HepG2 (cell line): ENCODE measurements around the gene TJP3. TPM values are rescaled to one million over a fixed set of nuclear protein-coding genes. Genes with fewer than 3 reads are reported as not detected.

Experiments
- ARID5B ChIP-seq: IDR thresholded peaks from 2 replicates; pipeline ENCODE4 v1.4.0; 2020; ENCODE audit warnings: mild to moderate bottlenecking, missing genetic modification reagents
- HMGA1 ChIP-seq: sonication (generic); formaldehyde crosslinking; conservative IDR thresholded peaks from 2 replicates; pipeline ENCODE4 v1.4.0; 2020; ENCODE audit warnings: missing genetic modification reagents
- HMGXB3 ChIP-seq: sonication (generic); formaldehyde crosslinking; IDR thresholded peaks from 2 replicates; pipeline ENCODE4 v1.4.0; 2020; ENCODE audit warnings: missing genetic modification reagents, borderline replicate concordance
- IKZF1 ChIP-seq: fragments of 450-650 bp; IDR thresholded peaks from 2 replicates; pipeline ENCODE4 v1.7.1; 2016
- MAX ChIP-seq: IDR thresholded peaks from 2 replicates; pipeline ENCODE4 v1.6.1; 2012; ENCODE audit warnings: inconsistent platforms
- NRL ChIP-seq: sonication (generic); formaldehyde crosslinking; IDR thresholded peaks from 2 replicates; pipeline ENCODE4 v1.5.0; 2020; ENCODE audit warnings: missing genetic modification reagents, mild to moderate bottlenecking, moderate library complexity, borderline replicate concordance
- PBX2 ChIP-seq: IDR thresholded peaks from 2 replicates; pipeline ENCODE4 v1.6.1; 2016; ENCODE audit warnings: control low read depth
- PRDM15 ChIP-seq: sonication (generic); formaldehyde crosslinking; IDR thresholded peaks from 2 replicates; pipeline ENCODE4 v1.4.0; 2020; ENCODE audit warnings: missing genetic modification reagents
- ZC3H4 ChIP-seq: sonication (generic); formaldehyde crosslinking; IDR thresholded peaks from 2 replicates; pipeline ENCODE4 v1.4.0; 2020; ENCODE audit warnings: missing genetic modification reagents, borderline replicate concordance
- ZNF530 ChIP-seq: sonication (generic); formaldehyde crosslinking; IDR thresholded peaks from 2 replicates; pipeline ENCODE4 v1.5.0; 2020; ENCODE audit warnings: low read depth, mild to moderate bottlenecking, missing genetic modification reagents
- ZNF550 ChIP-seq: sonication (generic); formaldehyde crosslinking; IDR thresholded peaks from 2 replicates; pipeline ENCODE4 v1.4.0; 2020; ENCODE audit warnings: mild to moderate bottlenecking, missing genetic modification reagents, borderline replicate concordance
- ZNF589 ChIP-seq: sonication (generic); formaldehyde crosslinking; conservative IDR thresholded peaks from 2 replicates; pipeline ENCODE4 v1.8.0; 2022; ENCODE audit warnings: mild to moderate bottlenecking, moderate library complexity, missing genetic modification reagents
- ZNF724P ChIP-seq: sonication (generic); formaldehyde crosslinking; IDR thresholded peaks from 2 replicates; pipeline ENCODE4 v1.8.0; 2022; ENCODE audit warnings: missing genetic modification reagents, borderline replicate concordance
- polyA plus RNA-seq, 8 experiments: library from polyadenylated mRNA; depleted of rRNA in 3 of 8; stranded (reverse) in 7 of 8; unstranded in 1 of 8; fragments of >200 nt; fragmentation: Illumina TruSeq in 4 of 8; extraction: Trizol in 4 of 8; gene quantifications; 2 replicates each; pipeline versions ENCODE4 v1.2.1 to v1.2.3, GENCODE V29; 2011 to 2016; ENCODE audit warnings: low read depth in 4 of 8, missing spikeins in 1 of 8, mixed read lengths in 1 of 8; ENCODE audit not compliant: insufficient read depth in 1 of 8
- total RNA-seq, 5 experiments: library from RNA; depleted of rRNA; stranded (reverse); fragments of >200 nt; fragmentation: Illumina TruSeq; extraction: Trizol; gene quantifications; 2 replicates each; pipeline ENCODE4 v1.2.3, GENCODE V29; 2016; ENCODE audit warnings: low read depth in 1 of 5

The TJP3 gene
- total and polyA plus RNA-seq, 2 of the 13 experiments (the other 11 are each of a cell fraction or from before 2014, with no cell fraction given), result 2.3 to 21.5 TPM

GRCh38 chr19:3698974-3699740, 9.0 kb upstream of the TJP3 start (continued):
- TF ChIP-seq HMGXB3 (CRISPR knock-in tag) (no peak), NRL (0 out of 2 replicates have a peak, but pooled peaks have one; percentile 35), ZNF589 (CRISPR knock-in tag) (peak; percentile 58; the same call in 1 of the 2 replicates), ZNF724P (CRISPR knock-in tag) (no peak), ARID5B (CRISPR knock-in tag) (no peak), ZC3H4 (CRISPR knock-in tag) (no peak), ZNF550 (CRISPR knock-in tag) (no peak), PBX2 (CRISPR knock-in tag) (no peak), ZNF530 (CRISPR knock-in tag) (no peak), IKZF1 (no peak), HMGA1 (CRISPR knock-in tag) (no peak), PRDM15 (CRISPR knock-in tag) (no peak), MAX (no peak)
